Neural crest cell (in vitro differentiated cells): ENCODE measurements around the gene PTPRF. TPM values are rescaled to one million over a fixed set of nuclear protein-coding genes. Genes with fewer than 3 reads are reported as not detected.

Experiments used
- DNase-seq: peaks from one replicate; pipeline ENCODE4 v3.0.0; 2021; ENCODE audit warnings: low read depth, mixed read lengths, low spot score
- H3K27ac Mint-ChIP-seq: one replicate; pipeline ENCODE4 v1.8.0; 2021; ENCODE audit warnings: mild to moderate bottlenecking, mixed read lengths; ENCODE audit not compliant: unreplicated experiment
- H3K27me3 Mint-ChIP-seq: 2 replicates; pipeline ENCODE4 v1.8.0; 2021; ENCODE audit warnings: low read depth, mild to moderate bottlenecking, mixed read lengths
- H3K36me3 Mint-ChIP-seq: 2 replicates; pipeline ENCODE4 v1.8.0; 2021; ENCODE audit warnings: low read depth, mild to moderate bottlenecking, mixed read lengths
- H3K4me1 Mint-ChIP-seq: 2 replicates; pipeline ENCODE4 v1.8.0; 2021; ENCODE audit warnings: mixed read lengths
- H3K4me3 Mint-ChIP-seq: one replicate; pipeline ENCODE4 v1.8.0; 2021; ENCODE audit warnings: mild to moderate bottlenecking, mixed read lengths
- H3K9me3 Mint-ChIP-seq: 2 replicates; pipeline ENCODE4 v1.8.0; 2021; ENCODE audit warnings: mixed read lengths
- CTCF ChIP-seq: fragments of 200-600 bp; sonication (generic); conservative IDR thresholded peaks from 2 replicates; pipeline ENCODE4 v1.5.0; 2021; ENCODE audit warnings: antibody characterized with exemption, mild to moderate bottlenecking
- total RNA-seq: library from RNA; stranded (reverse); gene quantifications from 2 replicates; pipeline ENCODE4 v1.2.1, GENCODE V29; 2021

PTPRF gene
- total RNA-seq, 1 donor from 2014 or later, result 125 TPM

GRCh38 chr1:43509740-43510375 is 20.8 kb upstream of the PTPRF start:
- no peaks in the 10 kb centered on the region for H3K27me3 Mint-ChIP-seq
- no peak overlapping the region for H3K4me3 Mint-ChIP-seq
- no peak for TF ChIP-seq CTCF
- no peaks in the 10 kb centered on the region for H3K36me3 Mint-ChIP-seq
- no peaks in the 10 kb centered on the region for H3K4me1 Mint-ChIP-seq
- no peak for DNase-seq
- H3K27ac Mint-ChIP-seq, result no peak overlapping the region
- H3K9me3 Mint-ChIP-seq, result peaks cover 2% of the 10 kb centered on the region

GRCh38 chr1:43510621-43511020 is 20.1 kb upstream of the PTPRF start:
- TF ChIP-seq CTCF, result no peak
- Mint-ChIP-seq H3K27ac (no peak overlapping the region), H3K4me3 (no peak overlapping the region), H3K36me3 (no peaks in the 10 kb centered on the region), H3K27me3 (no peaks in the 10 kb centered on the region), H3K4me1 (no peaks in the 10 kb centered on the region), H3K9me3 (peaks cover 2% of the 10 kb centered on the region)
- DNase-seq, result no peak

DNA sequence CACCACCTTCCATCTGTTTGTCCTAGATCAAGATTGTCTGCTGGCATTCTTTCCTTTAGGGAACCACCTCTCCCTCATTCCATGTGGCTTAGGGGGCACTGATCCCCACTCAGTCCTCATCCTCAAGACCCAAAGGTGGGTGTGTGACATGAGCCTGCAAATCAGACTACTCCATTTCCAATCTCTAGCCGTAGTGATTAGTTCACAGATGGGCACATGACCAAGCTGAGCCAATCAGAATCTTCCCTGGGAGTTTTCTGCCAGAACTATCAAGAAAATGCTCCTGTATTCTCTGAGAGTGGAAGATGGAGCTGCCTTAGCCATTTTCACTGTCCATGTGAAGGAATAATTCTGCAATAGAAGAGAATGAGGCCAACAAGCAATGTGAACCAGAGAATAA is 19.3 kb upstream of the PTPRF start:
- no peaks in the 10 kb centered on the region for H3K36me3 Mint-ChIP-seq
- no peak for DNase-seq
- H3K27me3 Mint-ChIP-seq, result no peaks in the 10 kb centered on the region
- H3K4me3 Mint-ChIP-seq, result no peak overlapping the region
- H3K9me3 Mint-ChIP-seq, result peaks cover 2% of the 10 kb centered on the region
- no peak for TF ChIP-seq CTCF
- H3K27ac Mint-ChIP-seq, result no peak overlapping the region
- H3K4me1 Mint-ChIP-seq, result no peaks in the 10 kb centered on the region

GRCh38 chr1:43512133-43512532 is 18.6 kb upstream of the PTPRF start:
- no peaks in the 10 kb centered on the region for H3K36me3 Mint-ChIP-seq
- no peak overlapping the region for H3K27ac Mint-ChIP-seq
- H3K4me1 Mint-ChIP-seq, result no peaks in the 10 kb centered on the region
- peaks cover 2% of the 10 kb centered on the region for H3K9me3 Mint-ChIP-seq
- TF ChIP-seq CTCF, result no peak
- no peaks in the 10 kb centered on the region for H3K27me3 Mint-ChIP-seq
- no peak for DNase-seq
- no peak overlapping the region for H3K4me3 Mint-ChIP-seq

GRCh38 chr1:43512681-43513080 is 18.0 kb upstream of the PTPRF start:
- Mint-ChIP-seq H3K4me1 (no peaks in the 10 kb centered on the region), H3K27me3 (no peaks in the 10 kb centered on the region), H3K9me3 (peaks cover 2% of the 10 kb centered on the region), H3K4me3 (no peak overlapping the region), H3K36me3 (no peaks in the 10 kb centered on the region), H3K27ac (no peak overlapping the region)
- TF ChIP-seq CTCF, result no peak
- DNase-seq, result no peak
